HAP-1 (cell line): Measurements from ENCODE around the gene TAS2R60.
"Not testable (repeated sequence)": the region's sequence is repeated elsewhere in the genome, so short reads cannot be mapped to it uniquely, and the experiment has no call there.

ENCODE experiments used
- DNase-seq, 2 experiments: peaks; one replicate each; pipeline ENCODE4 v3.0.0-alpha.2; 2016 to 2020; ENCODE audit warnings: low spot score in 2 of 2
- H3K27me3 ChIP-seq: fragments of 250-450 bp; sonication (Bioruptor Pico); 2 replicates; pipeline ENCODE4 v1.5.1; 2020; ENCODE audit warnings: low read depth, mild to moderate bottlenecking, moderate library complexity
- H3K36me3 ChIP-seq: fragments of 250-450 bp; sonication (Bioruptor Pico); replicated peaks from 2 replicates; pipeline ENCODE4 v1.5.1; 2020; ENCODE audit warnings: mild to moderate bottlenecking
- H3K4me1 ChIP-seq: fragments of 250-450 bp; sonication (Bioruptor Pico); 2 replicates; pipeline ENCODE4 v1.5.1; 2020; ENCODE audit warnings: mild to moderate bottlenecking
- H3K4me3 ChIP-seq: fragments of 250-450 bp; sonication (Bioruptor Pico); 2 replicates; pipeline ENCODE4 v1.5.1; 2020; ENCODE audit warnings: mild to moderate bottlenecking, moderate library complexity
- H3K9me3 ChIP-seq: fragments of 250-450 bp; sonication (Bioruptor Pico); 2 replicates; pipeline ENCODE4 v1.5.1; 2020; ENCODE audit warnings: mild to moderate bottlenecking, moderate library complexity
- in situ Hi-C: fragments of 300-500 bp; cut with MboI; formaldehyde crosslinking; loops from 3 replicates; pipeline ENCODE4 v1.14.3; 2020; ENCODE audit warnings: low sequenced_read_pairs, inconsistent platforms, mixed read lengths

TAS2R60 gene

GRCh38 chr7:143417734-143418383, 25.4 kb upstream of the TAS2R60 start:
- peaks cover 3% of the 10 kb centered on the region; the same call in 1 of the 2 replicates for H3K27me3 ChIP-seq
- no peaks in the 10 kb centered on the region for H3K4me1 ChIP-seq
- no peak for DNase-seq
- H3K36me3 ChIP-seq = no peaks in the 10 kb centered on the region
- peaks cover 4% of the 10 kb centered on the region; the same call in 1 of the 2 replicates for H3K9me3 ChIP-seq
- in situ Hi-C loops = no loop called here
- H3K4me3 ChIP-seq = no peak overlapping the region

DNA sequence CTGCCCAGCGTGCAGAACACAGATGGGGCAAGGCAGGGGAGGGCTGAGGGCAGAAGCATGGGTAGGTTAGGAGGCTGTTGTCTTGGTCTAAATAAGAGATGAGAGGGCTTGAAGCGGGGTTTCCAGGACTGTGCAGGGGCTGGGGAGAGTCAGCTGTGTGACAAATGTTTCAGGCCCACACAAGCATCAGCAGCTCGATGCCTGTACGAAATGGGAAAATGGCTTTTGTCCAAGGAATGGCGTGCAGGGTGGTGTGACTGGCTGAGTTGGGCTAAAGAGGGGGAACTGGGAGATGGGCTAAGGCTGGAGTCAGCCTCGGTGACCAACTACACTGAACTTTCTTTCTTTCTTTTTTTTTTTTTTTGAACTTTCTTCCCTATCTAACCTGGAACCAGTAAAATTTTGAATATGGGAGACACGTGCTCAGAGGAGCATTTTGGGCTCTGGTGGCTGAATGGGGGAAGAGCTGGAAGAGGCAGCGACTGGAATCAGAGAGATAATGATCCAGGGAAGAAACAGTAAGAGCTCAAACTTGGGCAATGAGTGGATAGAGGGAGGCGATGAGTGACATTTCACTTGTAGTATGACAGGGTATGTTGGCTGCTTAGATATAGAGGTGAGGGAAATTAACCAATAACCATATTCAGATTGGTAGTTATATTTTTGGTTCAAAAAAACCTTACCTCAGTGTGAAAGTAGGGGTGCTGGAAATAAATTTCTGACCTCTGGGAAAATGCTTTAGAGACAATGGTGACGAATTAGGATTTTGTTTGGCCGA, 24.4 kb upstream of the TAS2R60 start:
- DNase-seq = no peak
- H3K4me3 ChIP-seq = no peak overlapping the region
- in situ Hi-C loops = no loop called here
- no peaks in the 10 kb centered on the region for H3K36me3 ChIP-seq
- H3K4me1 ChIP-seq = no peaks in the 10 kb centered on the region
- H3K27me3 ChIP-seq = no peaks in the 10 kb centered on the region
- peaks cover 4% of the 10 kb centered on the region; the same call in 1 of the 2 replicates for H3K9me3 ChIP-seq

DNA sequence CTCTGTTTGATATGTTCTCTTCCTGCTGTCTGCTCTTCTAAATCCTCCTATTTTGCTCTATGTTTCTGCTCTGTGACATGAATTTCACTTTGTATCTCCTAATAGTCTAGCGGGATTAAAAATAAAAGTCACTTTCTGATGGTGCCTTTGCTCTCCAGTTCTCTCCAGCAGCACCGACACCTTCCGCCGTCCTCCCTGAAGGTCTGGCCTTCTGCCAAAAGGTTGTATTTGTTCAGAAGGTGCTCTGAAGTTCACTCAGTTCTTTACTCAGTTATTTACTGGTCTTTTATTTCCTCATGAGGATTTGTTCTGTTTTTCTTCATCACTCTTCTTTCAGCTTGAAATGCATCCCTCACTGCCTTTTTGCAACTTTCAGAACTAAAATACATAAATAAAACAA, 23.4 kb upstream of the TAS2R60 start:
- no peak for DNase-seq
- H3K4me1 ChIP-seq = no peaks in the 10 kb centered on the region
- in situ Hi-C loops = no loop called here

DNA sequence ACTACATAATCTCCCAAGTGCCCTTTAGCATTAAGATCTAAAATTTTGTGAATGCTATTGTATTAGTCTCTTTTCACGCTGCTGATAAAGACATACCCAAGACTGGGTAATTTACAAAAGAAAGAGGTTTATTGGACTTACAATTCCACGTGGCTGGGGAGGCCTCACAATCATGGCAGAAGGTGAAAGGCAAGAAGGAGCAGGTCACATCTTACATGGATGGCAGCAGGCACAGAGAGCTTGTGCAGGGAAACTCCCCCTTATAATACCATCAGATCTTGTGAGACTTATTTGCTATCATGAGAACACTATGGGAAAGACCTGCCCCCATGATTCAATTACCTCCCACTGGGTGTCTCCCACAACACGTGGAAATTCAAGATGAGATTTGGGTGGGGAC, 22.6 kb upstream of the TAS2R60 start:
- H3K36me3 ChIP-seq, H3K9me3 ChIP-seq, H3K4me3 ChIP-seq, DNase-seq, H3K4me1 ChIP-seq, H3K27me3 ChIP-seq, in situ Hi-C loops: not testable (repeated sequence)

More for the DNA sequence above, 23.4 kb upstream of the TAS2R60 start:
- H3K4me3 ChIP-seq = no peak overlapping the region
- H3K9me3 ChIP-seq = peaks cover 4% of the 10 kb centered on the region; the same call in 1 of the 2 replicates
- H3K36me3 ChIP-seq = no peaks in the 10 kb centered on the region
- H3K27me3 ChIP-seq = no peaks in the 10 kb centered on the region

GRCh38 chr7:143422033-143422432, 21.2 kb upstream of the TAS2R60 start:
- Histone ChIP-seq H3K9me3 (peaks cover 4% of the 10 kb centered on the region; the same call in 1 of the 2 replicates), H3K27me3 (no peaks in the 10 kb centered on the region), H3K4me3 (no peak overlapping the region), H3K36me3 (no peaks in the 10 kb centered on the region), H3K4me1 (no peaks in the 10 kb centered on the region)
- DNase-seq = no peak
- in situ Hi-C loops = no loop called here

DNA sequence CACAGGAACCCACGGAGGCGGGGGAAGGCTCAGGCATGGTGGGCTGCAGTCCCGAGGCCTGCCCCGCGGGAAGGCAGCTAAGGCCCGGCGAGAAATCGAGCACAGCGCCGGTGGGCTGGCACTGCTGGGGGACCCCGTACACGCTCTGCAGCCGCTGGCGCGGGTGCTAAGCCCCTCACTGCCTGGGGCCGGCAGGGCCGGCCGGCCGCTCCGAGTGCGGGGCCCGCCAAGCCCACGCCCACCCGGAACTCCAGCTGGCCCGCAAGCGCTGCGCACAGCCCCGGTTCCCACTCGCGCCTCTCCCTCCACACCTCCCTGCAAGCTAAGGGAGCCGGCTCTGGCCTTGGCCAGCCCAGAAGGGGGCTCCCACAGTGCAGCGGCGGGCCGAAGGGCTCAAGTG, 18.8 kb upstream of the TAS2R60 start:
- H3K36me3 ChIP-seq, DNase-seq, in situ Hi-C loops: not testable (repeated sequence)

DNA sequence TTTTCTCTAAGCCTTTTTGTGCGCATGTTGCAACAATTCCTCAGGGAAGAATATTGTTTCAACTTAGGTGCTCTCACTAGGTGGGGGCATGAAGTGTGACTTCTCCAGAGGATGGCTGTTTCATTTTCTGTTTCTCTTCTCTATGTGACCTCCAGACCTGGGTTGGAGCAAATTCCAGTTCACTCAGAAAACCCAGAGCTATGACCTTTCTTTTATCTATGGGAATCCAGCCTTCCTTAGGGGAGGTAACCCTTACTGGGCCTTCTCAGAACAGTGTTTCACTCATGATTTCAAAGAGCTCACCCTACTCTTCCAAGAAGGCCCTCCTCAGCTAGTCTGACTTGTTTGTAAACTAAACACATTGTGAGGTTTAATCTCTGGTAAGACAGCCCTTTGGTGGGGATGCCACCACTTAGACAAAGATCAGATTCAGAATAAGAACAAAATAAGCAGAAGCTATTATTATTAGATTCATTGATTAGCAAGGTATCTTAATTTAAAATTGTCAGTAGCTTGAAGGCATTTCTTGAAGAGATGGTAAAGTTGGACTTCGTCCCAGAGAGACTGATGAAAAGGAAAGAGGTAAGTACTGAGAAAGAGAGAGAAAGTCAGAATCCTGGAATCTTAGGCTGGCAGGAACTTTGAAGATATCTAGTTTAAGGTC, 16.6 kb upstream of the TAS2R60 start:
- no peaks in the 10 kb centered on the region for H3K9me3 ChIP-seq
- H3K36me3 ChIP-seq = no peaks in the 10 kb centered on the region
- in situ Hi-C loops = no loop called here
- no peak for DNase-seq
- no peaks in the 10 kb centered on the region for H3K27me3 ChIP-seq
- no peak overlapping the region for H3K4me3 ChIP-seq
- no peaks in the 10 kb centered on the region for H3K4me1 ChIP-seq

More for the DNA sequence above, 18.8 kb upstream of the TAS2R60 start:
- not testable (repeated sequence) for H3K4me3 ChIP-seq, H3K4me1 ChIP-seq, H3K9me3 ChIP-seq, H3K27me3 ChIP-seq

DNA sequence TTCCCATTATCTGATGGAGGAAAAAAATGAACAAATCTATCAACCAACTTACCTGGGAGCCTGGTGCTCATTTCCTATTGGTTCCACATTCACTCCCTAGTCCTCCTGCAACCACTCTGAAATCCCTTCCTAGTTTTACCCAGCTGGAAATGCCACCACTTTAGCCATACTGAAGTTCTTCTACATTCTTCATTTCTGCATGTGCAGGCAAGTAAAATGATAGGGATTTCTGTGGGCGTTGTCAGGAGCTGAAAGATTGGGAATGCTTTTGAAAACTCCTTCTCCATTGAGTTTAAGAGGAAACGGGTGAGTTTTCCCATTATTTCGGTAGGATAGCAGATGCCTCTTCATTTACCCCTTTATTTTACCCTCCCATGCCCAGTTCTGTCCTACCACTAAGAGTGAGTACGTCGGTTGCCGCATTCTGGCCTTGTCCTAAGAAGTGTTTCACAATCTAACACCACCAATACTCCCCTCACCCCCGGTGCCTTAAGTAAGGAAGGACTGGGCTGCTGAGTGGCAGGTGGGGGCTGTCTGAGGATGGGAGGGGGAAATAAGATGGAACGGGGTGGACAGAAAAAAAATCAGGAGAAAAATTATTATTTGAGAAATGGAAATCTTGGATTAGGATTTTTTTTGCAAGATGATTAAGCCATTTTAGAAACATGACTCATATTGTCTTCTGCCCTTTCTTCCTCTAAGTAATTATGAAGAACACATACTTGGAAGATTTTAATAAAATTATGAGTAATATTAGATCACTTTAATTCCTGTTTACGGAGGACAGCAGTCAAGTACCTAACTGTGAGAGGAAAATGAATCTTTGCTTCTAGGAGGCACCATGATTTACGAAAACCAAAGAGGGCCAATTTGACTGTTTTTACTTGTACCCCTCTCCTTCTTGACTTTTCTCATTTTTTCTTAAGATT, 13.2 kb upstream of the TAS2R60 start:
- in situ Hi-C loops = no loop called here
- H3K4me1 ChIP-seq = no peaks in the 10 kb centered on the region
- H3K9me3 ChIP-seq = no peaks in the 10 kb centered on the region
- no peak for DNase-seq
- H3K36me3 ChIP-seq = no peaks in the 10 kb centered on the region
- no peak overlapping the region for H3K4me3 ChIP-seq
- H3K27me3 ChIP-seq = no peaks in the 10 kb centered on the region

DNA sequence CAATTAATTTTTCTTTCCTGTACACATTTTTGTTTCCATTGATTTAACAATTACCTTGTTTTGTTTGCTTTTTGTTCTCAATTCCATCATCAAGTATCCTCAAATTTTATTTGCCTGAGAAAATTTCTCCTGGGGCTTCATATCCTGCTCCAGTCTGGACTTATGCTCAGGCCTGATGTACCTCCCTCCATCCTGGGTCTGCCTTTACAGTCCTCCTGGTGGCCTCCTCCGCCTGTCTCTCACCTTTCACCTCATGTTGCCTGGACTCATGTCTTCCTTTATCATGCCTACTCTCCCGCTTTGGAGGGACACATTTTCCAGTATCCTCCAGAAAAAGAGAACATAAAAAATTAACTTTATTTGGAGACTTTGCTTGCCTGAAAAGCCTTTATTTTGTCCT, 12.1 kb upstream of the TAS2R60 start:
- no peaks in the 10 kb centered on the region for H3K9me3 ChIP-seq
- H3K4me1 ChIP-seq = no peaks in the 10 kb centered on the region
- H3K4me3 ChIP-seq = no peak overlapping the region
- no peaks in the 10 kb centered on the region for H3K36me3 ChIP-seq
- in situ Hi-C loops = no loop called here
- no peak for DNase-seq
- H3K27me3 ChIP-seq = no peaks in the 10 kb centered on the region

DNA sequence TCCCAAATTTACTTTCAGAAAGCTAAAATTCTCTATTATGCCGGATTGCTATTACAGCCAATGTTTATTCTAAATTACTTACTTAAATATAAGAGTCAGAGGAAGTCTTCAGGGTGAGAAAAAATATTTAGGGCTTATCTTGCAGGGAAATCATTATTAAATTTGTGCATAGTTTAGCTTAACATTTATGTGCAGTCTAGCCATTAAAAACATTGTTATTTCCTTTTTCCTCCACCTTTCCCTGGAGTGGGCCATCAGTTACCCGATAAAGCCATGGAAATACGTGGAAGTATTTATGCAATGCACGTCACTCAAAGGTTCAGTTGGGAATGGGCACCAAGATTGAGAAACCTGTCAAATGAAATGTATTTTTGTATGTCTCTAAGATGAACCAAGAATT, 9.5 kb upstream of the TAS2R60 start:
- no peak for DNase-seq
- in situ Hi-C loops = no loop called here
- Histone ChIP-seq H3K27me3 (no peaks in the 10 kb centered on the region), H3K36me3 (no peaks in the 10 kb centered on the region), H3K4me1 (0 out of 2 replicates have a peak, but pooled peaks cover 3% of the 10 kb centered on the region), H3K4me3 (no peak overlapping the region), H3K9me3 (no peaks in the 10 kb centered on the region)

DNA sequence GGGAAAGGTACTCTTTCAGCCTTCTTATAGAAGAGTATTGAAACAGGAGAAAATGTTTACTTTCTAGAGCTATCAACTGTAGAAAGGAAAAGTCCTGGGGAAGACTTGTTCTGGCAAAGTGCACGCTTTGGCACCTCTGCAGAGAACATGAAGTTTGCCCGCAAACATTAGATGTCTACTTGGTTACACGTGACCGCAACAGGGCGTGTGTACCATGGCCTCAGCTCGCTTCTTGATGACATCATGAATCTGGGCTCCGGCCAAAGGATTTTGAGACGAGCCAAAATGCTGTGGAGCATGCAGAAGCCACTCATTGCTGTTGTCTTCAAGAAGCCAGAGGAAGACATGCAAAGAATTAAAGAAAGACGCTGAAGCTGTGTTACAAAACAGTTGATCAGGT, 8.6 kb upstream of the TAS2R60 start:
- in situ Hi-C loops = no loop called here
- DNase-seq = no peak

DNA sequence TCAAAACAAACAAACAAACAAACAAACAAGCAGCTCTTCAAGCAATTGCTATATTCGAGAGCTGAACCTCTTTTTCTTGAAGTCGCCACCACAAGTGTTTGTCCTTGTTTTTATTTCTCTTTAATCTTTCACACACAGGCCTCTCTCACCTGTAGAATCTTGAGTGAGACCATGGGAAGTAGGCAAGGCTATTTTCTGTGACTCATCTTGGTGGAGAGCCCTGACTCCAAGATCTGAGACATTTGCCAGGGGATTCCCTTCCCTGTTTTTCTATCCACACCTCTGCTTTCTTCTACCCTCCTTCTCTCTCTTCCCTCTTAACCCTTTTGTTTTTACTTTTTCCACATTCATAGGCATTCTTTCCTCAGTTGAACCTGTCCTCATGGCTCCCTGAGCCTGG, 8.0 kb upstream of the TAS2R60 start:
- H3K36me3 ChIP-seq = no peaks in the 10 kb centered on the region
- no peak for DNase-seq
- peaks cover under 1% of the 10 kb centered on the region; the same call in 1 of the 2 replicates for H3K27me3 ChIP-seq
- in situ Hi-C loops = no loop called here
- no peaks in the 10 kb centered on the region for H3K9me3 ChIP-seq
- H3K4me1 ChIP-seq = 0 out of 2 replicates have a peak, but pooled peaks cover 3% of the 10 kb centered on the region
- H3K4me3 ChIP-seq = no peak overlapping the region

More for the DNA sequence above, 8.6 kb upstream of the TAS2R60 start:
- Histone ChIP-seq H3K27me3 (no peaks in the 10 kb centered on the region), H3K4me1 (0 out of 2 replicates have a peak, but pooled peaks cover 3% of the 10 kb centered on the region), H3K36me3 (no peaks in the 10 kb centered on the region), H3K4me3 (no peak overlapping the region), H3K9me3 (no peaks in the 10 kb centered on the region)

DNA sequence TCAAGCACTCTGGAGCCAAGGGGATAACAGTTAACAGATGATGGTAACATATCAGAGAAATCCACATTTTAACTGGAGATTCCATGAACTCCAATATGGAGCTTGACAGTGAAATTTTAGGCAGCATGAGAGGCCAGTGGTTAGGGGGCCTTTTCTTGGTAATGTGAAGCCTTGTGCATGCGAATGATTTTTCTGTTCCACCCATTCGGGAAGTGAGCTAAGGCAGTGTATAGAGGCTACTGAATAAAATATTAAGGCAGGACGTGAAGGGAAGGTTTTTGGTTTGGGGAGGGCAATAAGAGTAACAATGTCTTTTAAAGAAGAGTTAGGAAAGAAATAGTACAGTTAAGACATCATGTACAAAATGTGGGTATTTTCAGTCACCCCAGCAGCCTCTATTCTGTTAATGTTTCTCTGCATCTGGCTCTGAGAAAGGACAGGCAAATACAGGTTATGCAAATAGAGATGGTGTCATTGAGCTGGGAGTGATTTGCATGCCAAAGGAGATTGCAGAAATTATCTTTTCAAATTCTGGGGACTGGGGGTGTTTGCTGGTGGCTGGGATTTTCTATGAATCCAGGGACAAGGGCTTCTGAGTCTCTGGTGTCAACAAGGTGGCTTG, 6.8 kb upstream of the TAS2R60 start:
- Histone ChIP-seq H3K4me3 (no peak overlapping the region), H3K4me1 (0 out of 2 replicates have a peak, but pooled peaks cover 3% of the 10 kb centered on the region), H3K36me3 (no peaks in the 10 kb centered on the region), H3K9me3 (no peaks in the 10 kb centered on the region), H3K27me3 (peaks cover 7% of the 10 kb centered on the region; the same call in 1 of the 2 replicates)
- in situ Hi-C loops = no loop called here
- DNase-seq = peak in 1 of 2 experiments; percentile 12
